Hindlimb muscle (tissue), 1 donor: ENCODE measurements around the gene ISCU. TPM values are rescaled to one million over a fixed set of nuclear protein-coding genes. Genes with fewer than 3 reads are reported as not detected.

Experiments used
- DNase-seq: peaks from one replicate; pipeline ENCODE4 v3.0.0-alpha.2; 2013
- polyA plus RNA-seq: library from polyadenylated mRNA; unstranded; fragments of 120-200 nt; gene quantifications from one replicate; pipeline ENCODE4 v1.2.1, GENCODE V29; 2013; ENCODE audit not compliant: insufficient read length

Gene ISCU
- polyA plus RNA-seq: 83.7 TPM

DNA sequence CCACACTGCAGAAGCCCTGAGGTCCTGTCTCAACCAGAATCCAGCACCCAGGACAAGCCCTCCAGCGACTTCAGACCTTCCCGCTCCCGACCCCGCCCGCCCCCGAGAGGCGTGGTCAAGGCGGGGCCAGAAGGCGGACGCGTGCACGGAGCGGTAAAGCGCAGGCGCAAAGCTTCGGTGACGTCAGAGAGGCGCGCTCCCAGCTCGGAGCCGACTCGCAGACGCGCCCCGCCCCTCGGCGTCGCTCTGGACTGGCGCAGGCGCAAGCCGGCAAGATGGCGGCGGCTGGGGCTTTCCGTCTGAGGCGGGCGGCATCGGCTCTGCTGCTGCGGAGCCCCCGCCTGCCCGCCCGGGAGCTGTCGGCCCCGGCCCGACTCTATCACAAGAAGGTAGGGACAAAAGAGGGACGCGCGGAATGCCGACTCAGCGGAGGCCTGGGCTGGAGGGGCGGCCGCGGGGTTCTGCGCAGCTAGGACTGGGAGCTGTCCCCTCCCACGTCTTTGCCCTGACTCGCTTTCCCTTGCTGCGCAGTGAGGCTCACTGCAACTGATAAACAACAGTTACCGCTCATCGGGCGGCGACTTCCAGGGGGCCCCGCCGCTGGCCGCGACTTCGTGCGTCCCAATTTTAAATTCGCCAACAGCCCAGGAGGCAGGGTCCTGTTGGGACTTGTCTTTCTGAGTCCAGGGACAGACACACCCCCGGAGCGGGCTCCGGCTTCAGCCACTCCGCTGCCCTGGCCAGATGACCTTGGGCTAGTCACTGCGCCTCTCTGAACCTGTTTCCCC, at the start of gene ISCU:
Gene ISCU (plus strand): TSS at position 249 of the 788 bp plus-strand sequence. CDS start 27 bp downstream, at position 276.
- peak; percentile 99 for DNase-seq

DNA sequence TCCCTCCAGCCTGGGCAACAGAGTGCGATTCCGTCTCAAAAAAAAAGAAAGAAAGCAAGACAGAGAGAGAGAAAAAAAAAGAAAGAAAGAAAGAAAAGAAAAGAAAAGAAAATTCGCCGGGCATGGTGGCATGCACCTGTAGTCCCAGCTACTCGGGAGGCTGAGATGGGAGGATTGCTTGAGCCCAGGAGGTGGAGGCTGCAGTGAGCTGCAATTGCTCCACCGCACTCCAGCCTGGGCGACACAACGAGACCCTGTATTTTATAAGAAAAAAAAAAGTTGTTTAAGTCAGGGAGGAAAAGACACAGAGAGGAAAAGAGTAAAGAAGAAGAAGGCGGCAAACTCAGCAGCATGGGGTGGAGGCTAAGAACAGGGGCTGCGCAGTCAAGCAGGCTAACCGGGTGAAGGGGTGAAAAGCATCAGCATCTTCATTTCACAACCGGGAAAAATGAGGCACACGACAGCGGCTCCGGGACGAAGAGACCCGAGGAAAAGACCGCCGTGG, 47.9 kb upstream of the ISCU start:
- DNase-seq: no peak

DNA sequence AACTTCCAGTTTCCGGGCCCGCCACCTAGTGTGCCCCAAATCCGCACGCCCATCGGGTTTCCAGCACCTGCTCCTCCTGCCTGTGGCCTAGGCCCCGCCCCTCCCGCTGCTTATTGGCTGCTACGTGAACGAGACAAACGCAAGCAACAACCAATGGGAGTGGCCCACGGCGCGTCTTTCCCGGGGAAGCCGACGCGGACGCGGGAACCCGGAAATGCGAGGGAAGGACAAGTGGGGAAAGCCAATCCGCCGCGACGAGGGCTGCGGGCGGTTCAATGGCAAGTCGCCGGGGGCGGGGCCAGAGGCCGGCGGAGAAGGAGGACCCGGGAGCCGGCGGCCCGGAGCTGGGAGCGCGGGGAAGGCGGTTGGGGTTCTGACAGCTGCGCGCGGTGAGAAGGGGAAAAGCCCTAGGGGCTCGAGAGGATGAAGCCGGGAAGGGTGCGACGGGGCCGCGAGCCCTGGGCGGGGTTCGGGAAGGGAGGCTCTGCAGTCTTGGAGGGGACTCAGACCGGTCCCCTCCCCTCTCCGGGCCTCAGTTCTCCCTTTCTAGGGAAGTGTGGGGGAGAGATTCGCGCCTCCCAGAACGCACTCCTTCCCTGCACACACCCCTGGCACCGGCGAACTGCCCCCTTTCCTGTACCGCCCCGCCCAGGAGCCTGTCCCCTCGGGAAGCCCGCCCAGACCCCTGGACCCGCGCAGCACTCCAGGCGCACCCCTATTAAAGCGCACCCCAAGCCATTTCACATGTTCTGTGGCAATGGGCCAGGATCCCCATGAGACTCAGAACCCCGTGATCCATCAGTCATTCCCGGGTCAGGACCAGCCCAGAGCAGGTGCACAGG, 47.2 kb upstream of the ISCU start, which contains the start of gene FICD:
Gene FICD (plus strand): TSS at position 305 of the 842 bp plus-strand sequence. CDS start 1,696 bp downstream, outside the sequence.
- DNase-seq: peak; percentile 100

DNA sequence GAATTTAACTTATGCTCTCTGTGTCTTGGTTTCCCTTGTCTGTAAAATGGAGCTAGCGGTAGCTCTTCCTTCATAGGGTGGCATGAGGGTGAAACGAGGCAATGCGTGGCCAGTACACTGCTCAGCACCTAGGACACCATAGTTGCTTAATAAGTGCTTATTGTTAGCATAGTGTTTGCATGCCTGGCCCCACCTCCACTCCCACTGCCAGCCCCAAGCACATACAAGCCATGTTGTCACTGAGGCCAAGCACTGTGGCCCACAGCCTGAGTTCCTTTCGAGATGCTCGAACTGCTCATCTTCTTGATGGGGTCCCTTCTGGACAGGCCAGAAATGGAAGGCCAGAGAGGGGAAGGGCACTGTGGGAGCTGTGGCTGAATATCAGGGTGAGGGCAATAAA, 46.5 kb upstream of the ISCU start:
- no peak for DNase-seq

DNA sequence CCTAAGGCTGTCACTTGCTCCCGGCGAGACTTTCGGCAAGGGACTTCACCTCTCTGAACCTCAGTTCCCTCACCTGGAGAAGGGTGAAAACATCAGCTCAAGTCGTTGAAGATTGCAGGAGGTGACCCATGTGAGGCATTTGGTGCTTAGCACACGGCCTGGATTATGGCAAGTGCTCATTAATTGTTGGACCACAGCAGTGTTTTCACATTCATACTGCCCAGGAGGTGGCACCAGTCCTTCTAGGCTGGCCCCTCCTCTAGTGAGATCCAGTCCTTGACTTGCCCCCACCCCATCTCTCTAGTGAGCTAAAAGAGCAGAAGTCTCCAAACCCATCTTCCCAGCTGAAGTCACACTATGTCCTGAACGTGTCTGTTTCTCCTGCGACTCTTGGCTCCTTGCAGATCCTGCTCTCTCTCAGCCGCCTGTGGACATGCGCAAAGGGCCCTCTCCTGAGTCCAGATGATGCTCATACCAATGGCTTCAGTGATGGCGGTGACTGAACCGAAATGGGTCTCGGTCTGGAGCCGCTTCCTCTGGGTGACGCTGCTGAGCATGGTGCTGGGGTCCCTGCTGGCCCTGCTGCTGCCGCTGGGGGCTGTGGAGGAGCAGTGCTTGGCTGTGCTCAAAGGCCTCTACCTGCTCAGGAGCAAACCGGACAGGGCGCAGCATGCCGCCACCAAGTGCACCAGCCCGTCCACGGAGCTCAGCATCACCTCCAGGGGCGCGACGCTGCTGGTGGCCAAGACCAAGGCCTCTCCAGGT, 45.7 kb upstream of the ISCU start:
- DNase-seq: no peak

DNA sequence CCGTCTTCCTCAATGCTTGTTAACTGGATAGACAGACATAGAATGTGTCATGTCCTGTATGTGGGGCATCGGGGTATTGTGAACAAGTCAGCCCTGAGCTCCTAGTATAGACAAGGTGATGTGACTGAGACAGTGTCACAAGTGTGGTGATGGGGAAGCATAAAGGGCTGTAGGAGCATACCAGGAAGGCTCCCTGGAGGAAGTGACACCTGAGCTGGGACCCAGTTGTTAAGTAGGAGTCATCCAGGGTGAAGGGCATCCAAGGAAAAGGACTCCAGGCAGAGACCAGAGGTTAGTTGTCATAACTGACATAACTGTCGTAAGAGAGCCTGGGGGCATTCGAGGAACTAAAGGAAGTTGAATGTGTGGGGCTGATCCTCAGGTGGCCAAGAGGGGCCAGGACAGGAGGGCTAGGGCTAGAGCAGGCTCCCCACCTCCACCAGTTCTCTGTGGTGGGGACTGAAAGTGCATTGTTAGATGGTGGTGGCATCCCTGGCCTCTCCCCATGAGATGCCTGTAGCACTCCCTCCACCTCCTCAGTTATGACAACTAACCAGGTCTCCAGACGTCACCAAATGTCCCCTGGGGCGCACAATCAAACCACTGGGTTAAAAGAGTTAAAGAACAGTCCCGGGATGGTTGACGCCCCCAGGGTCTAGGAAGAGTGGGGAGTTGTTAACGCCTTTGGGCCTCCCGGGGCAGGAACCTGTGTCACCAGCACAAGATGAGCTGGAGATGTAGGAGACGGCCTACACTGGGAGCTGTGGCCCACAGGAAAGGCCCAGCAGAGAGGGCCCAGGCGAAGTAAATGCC, 44.9 kb upstream of the ISCU start:
- no peak for DNase-seq

DNA sequence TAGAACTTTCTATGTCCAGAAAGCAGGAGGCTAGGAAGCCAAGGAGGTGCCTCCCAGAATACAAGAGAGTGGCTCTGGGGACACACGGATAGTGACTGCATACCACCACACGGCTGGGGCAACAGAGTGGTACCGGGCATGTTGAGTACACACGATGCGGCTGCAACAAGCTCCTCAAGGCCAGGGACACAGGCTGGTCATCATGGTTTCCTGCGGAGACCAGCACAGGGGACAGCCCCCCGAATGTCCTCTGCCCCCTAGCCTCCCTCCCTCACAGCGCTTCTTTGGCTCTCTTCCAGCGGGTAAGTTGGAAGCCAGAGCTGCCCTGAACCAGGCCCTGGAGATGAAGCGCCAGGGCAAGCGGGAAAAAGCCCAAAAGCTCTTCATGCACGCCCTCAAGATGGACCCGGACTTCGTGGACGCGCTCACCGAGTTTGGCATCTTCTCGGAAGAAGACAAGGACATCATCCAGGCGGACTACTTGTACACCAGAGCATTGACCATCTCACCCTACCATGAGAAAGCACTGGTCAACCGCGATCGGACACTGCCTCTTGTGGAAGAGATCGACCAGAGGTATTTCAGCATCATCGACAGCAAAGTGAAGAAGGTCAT, 44.2 kb upstream of the ISCU start:
- no peak for DNase-seq

DNA sequence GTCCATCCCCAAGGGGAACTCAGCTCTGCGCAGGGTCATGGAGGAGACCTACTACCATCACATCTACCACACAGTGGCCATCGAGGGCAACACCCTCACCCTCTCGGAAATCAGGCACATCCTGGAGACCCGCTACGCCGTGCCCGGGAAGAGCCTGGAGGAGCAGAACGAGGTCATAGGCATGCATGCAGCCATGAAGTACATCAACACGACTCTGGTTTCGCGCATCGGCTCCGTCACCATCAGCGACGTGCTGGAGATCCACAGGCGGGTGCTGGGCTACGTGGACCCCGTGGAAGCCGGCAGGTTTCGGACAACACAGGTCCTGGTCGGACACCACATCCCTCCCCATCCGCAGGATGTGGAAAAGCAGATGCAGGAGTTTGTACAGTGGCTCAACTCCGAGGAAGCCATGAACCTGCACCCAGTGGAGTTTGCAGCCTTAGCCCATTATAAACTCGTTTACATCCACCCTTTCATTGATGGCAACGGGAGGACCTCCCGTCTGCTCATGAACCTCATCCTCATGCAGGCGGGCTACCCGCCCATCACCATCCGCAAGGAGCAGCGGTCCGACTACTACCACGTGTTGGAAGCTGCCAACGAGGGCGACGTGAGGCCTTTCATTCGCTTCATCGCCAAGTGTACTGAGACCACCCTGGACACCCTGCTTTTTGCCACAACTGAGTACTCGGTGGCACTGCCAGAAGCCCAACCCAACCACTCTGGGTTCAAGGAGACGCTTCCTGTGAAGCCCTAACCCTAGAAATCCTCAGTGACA, 43.5 kb upstream of the ISCU start:
- DNase-seq: no peak

DNA sequence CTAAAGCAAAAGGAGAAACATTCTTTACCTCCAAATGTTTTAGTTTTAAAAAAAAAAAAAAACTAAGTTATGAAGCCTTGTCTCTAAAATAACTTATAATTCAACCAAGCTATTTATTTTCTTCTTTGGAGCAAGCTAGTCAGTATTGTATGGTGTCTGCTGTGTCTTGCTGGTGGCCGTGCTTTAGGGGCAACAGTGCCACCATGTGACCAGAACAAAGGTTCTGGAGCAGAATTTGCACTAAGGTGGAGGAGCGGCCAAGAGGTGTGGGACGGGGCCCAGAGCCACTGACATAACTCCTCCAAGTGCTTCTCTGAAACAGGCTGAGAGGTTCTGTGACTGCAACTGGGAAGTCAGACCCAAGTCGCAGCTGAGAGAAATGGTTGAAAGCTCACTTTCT, 42.8 kb upstream of the ISCU start:
- DNase-seq: no peak

DNA sequence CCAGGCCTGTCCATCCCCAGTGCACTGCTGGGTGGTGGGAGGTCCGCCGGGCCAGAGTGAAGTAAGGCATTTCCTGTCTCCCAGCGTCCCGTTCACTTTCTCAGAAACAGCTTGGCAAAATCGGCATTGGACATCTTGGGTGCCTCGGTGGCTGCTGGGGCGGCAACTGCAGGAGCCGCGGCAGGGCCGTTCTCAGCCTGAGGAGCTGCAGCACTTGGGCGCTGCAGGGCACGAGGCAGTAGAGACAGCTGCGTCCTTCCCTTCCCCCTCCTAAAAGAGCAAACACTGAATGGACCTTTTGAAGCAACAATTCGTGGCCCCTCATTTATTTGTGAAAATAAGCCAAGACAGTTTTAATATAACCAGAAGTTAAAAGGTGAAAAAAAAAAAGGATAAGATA, 39.0 kb upstream of the ISCU start:
- no peak for DNase-seq

DNA sequence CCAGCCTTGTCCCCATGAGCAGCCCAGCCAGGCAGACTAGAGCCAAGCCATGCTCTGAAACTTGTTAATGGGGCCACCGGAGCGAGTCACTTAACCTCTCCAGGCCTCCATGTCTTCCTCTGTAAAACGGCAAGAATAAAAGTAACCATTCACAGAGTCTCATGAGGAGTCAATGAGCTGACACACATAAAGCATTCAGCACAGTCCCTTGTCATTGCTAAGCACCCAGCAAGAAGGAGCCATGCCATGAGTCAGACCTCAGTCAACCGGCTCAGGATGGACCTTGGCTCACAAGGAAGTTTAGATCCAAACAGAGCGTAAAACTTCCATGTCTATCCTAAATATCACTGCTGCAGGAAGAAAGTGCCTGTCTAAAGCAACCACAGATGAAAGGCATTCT, 36.7 kb upstream of the ISCU start:
- DNase-seq: no peak

DNA sequence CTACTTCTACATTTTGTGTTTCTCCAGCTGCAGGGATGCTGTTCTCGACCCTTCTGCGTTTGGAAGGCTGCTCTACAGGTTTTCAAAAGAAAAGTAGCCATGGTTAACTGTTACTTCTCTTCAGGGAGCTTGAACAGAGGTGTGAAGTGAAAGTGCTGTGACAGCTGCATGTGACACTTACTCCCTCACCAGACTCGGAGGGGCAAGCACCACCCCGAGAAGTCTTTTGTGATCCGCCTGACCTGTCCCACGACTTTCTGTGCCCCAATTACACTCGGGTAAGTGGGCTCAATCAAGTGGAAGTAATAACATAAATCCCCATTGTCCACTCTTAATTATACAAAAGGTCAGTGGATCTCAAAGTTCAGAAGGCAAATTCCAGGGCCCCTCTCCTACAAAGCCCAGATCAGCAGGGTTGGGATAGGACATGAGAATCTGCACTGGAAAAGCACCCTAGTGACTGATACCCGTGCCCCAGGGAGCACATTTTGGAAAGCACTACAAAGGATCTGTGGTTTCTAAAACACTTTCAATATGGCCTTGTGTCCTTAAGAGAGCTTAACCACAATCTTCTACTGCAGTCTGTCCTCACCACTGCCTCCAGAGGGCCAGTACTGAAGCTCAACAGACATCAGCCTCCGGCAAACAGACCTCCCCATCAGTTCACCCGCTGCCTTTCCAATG, 35.8 kb upstream of the ISCU start:
- no peak for DNase-seq

DNA sequence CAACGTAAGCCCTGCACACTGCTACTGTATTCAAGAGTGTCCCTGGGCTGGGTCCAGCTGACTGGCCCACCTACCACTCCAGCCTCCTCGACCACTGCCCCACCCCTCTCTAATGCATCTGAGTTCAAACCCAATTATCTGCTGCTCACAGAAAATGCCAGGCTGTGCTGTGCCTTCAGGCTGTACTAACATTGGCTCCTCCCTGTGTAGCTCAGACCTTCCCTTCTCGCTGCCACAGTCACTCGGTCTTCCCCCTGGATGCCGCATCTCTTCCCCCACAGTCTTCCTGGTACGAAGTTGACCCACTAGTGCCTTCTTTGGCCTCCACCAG, 35.3 kb upstream of the ISCU start:
- DNase-seq: no peak

DNA sequence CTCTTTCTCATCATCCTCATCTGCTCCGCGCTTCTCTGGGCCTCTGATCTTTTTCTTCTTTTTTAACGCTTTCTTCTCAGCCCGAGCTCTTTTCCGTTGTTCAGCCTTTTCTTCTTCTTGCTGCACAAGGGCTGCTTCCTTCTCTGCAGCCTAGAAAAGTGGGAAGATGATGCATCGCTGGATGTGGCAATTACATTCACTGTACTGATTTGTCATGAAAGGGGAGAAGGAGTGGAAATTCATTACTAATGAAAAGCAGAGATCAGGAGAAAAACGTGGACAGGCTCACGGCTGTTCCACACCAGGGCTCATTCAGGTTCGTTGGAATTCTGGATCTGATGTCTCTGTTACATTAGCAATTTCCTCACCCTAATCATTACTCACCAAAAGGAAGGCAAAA, 32.2 kb upstream of the ISCU start:
- DNase-seq: no peak

DNA sequence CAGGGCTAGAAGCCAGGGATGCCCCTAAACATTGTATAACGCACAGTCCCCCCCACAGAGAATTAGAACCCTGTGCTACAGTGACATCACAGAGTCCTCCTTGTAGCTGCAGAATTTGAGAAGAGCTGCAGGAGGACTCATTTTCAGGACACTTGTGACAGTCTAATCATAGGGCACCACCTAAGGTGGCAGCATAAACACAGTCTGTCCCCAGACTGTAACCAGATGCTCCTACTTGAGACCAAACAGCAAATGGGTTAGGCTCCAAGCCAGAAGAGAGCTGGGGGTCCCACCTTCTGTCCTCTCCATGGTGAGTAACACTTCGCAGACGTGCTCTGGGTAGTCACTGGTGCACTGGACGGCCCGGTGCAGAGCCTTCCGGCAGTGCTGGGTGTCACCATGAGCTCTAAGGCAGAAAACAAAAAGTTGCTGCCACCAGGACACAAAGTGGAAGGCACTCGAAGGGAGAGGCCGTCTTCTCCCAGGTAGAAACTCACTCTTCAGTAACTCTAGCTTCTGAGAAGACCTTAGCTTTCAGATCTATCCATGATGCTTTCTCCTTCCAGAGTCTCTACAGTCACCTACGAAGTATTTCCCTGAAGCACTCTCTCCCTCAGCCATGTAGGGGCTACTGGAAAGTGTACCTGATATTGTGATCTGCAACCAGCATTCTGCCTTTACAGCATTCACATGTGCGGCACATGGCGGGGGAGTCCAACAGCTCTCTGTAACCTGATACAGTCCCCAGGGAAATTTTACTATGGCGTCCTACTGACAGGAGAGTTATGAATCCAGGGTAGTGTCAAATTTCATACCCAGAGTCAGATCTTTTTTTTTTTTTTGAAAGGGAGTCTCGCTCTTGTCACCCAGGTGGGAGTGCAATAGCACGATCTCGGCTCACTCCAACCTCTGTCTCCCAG, 30.2 kb upstream of the ISCU start:
- DNase-seq: no peak

DNA sequence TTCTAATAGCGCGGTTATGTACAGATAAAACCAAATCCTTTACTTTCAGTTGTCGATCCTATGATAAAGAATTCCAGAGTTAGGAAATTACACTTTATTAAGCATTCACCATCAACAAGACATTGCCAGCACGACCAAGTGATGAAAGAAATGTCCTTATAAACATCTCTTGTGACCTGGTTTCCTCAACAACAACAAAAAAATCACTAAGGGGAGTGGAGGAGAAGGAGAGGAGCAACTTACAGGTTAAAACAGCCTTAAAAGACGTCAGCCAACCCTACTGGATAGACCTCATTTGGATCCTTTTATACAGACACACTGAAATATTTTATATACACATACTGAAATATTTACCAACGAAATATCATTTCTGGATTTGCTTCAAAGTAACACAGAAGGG, 24.2 kb upstream of the ISCU start:
- DNase-seq: no peak

DNA sequence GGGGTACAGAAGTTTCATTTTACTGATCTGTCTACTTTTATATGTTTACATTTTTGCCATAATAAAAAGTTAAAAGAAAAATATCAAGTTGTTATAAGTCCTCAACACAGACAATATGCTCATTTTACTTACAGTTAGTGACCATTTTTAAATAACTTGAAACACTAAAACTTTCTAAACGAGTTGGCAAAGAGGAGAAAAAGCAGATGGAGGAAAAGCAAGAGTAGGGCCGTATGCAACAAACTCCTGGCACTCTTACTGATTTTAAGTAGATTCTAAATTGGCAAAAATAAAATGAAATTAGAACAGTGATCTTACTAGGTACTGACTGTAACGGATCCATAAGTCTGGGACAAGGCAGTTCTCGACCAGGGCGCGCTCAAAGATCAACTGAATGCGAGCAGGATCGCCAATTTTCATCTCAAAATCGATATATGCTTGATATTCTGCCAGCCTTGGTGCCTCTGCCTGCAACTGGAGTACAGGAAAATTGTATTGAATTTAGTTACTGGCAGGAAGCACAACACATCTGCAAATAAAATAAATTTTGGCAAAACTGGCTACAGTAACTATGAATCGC, 23.7 kb upstream of the ISCU start:
- no peak for DNase-seq

DNA sequence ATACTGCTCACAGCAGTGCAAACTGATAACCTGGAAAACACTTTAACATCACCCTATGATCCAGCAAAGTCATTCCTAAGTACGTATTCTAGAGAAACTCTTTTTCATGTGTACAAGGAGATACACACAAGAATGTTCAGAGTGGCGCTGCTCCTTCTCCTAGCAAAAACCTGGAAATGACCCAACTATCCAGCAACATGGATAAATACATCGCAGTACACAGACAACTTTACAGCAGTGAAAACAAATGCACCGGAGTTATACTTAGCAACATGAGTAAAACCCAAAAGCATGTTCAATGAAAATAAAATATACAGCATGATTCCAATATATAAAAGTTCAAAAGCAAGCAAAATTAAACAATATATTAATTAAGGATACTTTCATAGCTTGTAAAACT, 20.1 kb upstream of the ISCU start:
- no peak for DNase-seq

DNA sequence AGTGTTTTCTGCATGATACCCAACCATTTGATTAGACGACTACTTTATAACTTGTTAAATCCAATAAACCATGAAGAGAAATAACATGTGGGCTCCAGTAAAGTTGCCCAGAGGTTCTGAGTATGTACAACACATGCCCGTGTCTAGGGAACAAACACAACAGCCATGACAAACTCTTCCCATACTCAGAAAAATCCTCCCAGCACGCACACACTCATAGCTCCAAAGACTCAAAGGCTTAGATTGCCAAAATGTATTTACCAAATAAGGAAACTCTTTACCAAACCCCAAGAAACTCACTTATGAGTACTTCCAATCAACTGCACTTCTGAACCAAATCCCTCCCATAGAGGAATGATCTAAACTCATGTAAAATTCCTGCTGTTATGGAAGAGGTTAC, 18.7 kb upstream of the ISCU start:
- DNase-seq: no peak
